Measurements from ENCODE around the gene CCDC142. TPM values are rescaled to one million over a fixed set of nuclear protein-coding genes. Genes with fewer than 3 reads are reported as not detected.

The CCDC142 gene
- polyA plus RNA-seq, 1 donor: 11.3 TPM

Other genes with a start within 250 kb of the CCDC142 start
- 2.9 TPM for gene SLC4A5, start 139.6 kb downstream of the CCDC142 start, polyA plus RNA-seq (ENCODE audit: insufficient read length)
- gene DCTN1, start 102.7 kb downstream of the CCDC142 start, polyA plus RNA-seq (ENCODE audit: insufficient read length): 114 TPM
- 2.7 TPM for gene C2orf81, start 61.4 kb downstream of the CCDC142 start, polyA plus RNA-seq (ENCODE audit: insufficient read length)
- gene WDR54, start 61.3 kb downstream of the CCDC142 start, polyA plus RNA-seq (ENCODE audit: insufficient read length): 9.9 TPM
- 60.4 TPM for gene RTKN, start 41.1 kb downstream of the CCDC142 start, polyA plus RNA-seq (ENCODE audit: insufficient read length)
- gene INO80B, start 27.9 kb downstream of the CCDC142 start, polyA plus RNA-seq (ENCODE audit: insufficient read length): 23.7 TPM
- gene WBP1, start 24.6 kb downstream of the CCDC142 start, polyA plus RNA-seq (ENCODE audit: insufficient read length): 62.4 TPM
- 34.5 TPM for gene MOGS, start 17.6 kb downstream of the CCDC142 start, polyA plus RNA-seq (ENCODE audit: insufficient read length)
- 93.4 TPM for gene MRPL53, start 10.3 kb downstream of the CCDC142 start, polyA plus RNA-seq (ENCODE audit: insufficient read length)
- gene TTC31, start 83 bp upstream of the CCDC142 start, polyA plus RNA-seq (ENCODE audit: insufficient read length): 19.8 TPM
- 0.52 TPM for gene LBX2, start 16.6 kb upstream of the CCDC142 start, polyA plus RNA-seq (ENCODE audit: insufficient read length)
- gene PCGF1, start 24.7 kb upstream of the CCDC142 start, polyA plus RNA-seq (ENCODE audit: insufficient read length): 8.2 TPM
- not detected for gene TLX2, start 31.5 kb upstream of the CCDC142 start, polyA plus RNA-seq (ENCODE audit: insufficient read length)
- gene DQX1, start 43.2 kb upstream of the CCDC142 start, polyA plus RNA-seq (ENCODE audit: insufficient read length): 0.25 TPM
- gene AUP1, start 46.7 kb upstream of the CCDC142 start, polyA plus RNA-seq (ENCODE audit: insufficient read length): 65.8 TPM
- 32.9 TPM for gene HTRA2, start 46.9 kb upstream of the CCDC142 start, polyA plus RNA-seq (ENCODE audit: insufficient read length)
- 7.8 TPM for gene LOXL3, start 70.9 kb upstream of the CCDC142 start, polyA plus RNA-seq (ENCODE audit: insufficient read length)
- 6.9 TPM for gene DOK1, start 71.7 kb upstream of the CCDC142 start, polyA plus RNA-seq (ENCODE audit: insufficient read length)
- gene M1AP, start 165.3 kb upstream of the CCDC142 start, polyA plus RNA-seq (ENCODE audit: insufficient read length): 0.27 TPM
- gene SEMA4F, start 171.2 kb upstream of the CCDC142 start, polyA plus RNA-seq (ENCODE audit: insufficient read length): 2.9 TPM